GM12892 (cell line): ENCODE data around the gene COL18A1.

ENCODE experiments used
- POLR2A ChIP-seq: IDR thresholded peaks from 2 replicates; pipeline ENCODE4 v1.6.1; 2011; ENCODE audit warnings: low read depth, low read length, control low read depth
- POLR2AphosphoS5 ChIP-seq: IDR thresholded peaks from 2 replicates; pipeline ENCODE4 v1.6.1; 2011; ENCODE audit warnings: low read depth, low read length, control low read depth
- TAF1 ChIP-seq: IDR thresholded peaks from 2 replicates; pipeline ENCODE4 v1.6.1; 2011; ENCODE audit warnings: low read depth, mild to moderate bottlenecking, control low read depth, low read length, borderline replicate concordance

- TF ChIP-seq POLR2AphosphoS5 (no peak), POLR2A (no peak), TAF1 (no peak)
Observed at GRCh38 chr21:45451771-45452182, 46.8 kb downstream of the COL18A1 start.
